Measurements from ENCODE around the gene HSD17B2.

The HSD17B2 gene

GRCh38 chr16:82050506-82050905 is 15.5 kb downstream of the HSD17B2 start:
- no peak for DNase-seq (ENCODE audit: low read depth)

- DNase-seq (ENCODE audit: low read depth) = no peak
These were observed 15.9 kb downstream of the HSD17B2 start for GRCh38 chr16:82050909-82051357.

- DNase-seq (ENCODE audit: low read depth) = no peak
These were observed 16.6 kb downstream of the HSD17B2 start for GRCh38 chr16:82051656-82052055.

GRCh38 chr16:82055117-82055516 is 20.1 kb downstream of the HSD17B2 start:
- no peak for DNase-seq (ENCODE audit: low read depth)

GRCh38 chr16:82055728-82056549 is 20.9 kb downstream of the HSD17B2 start:
- DNase-seq (ENCODE audit: low read depth) = no peak

GRCh38 chr16:82056550-82056896 is 21.5 kb downstream of the HSD17B2 start:
- DNase-seq (ENCODE audit: low read depth) = no peak

GRCh38 chr16:82059161-82059982 is 24.3 kb downstream of the HSD17B2 start:
- no peak for DNase-seq (ENCODE audit: low read depth)

GRCh38 chr16:82059983-82060421 is 24.9 kb downstream of the HSD17B2 start:
- DNase-seq (ENCODE audit: low read depth) = no peak

- no peak for DNase-seq (ENCODE audit: low read depth)
These were observed 26.9 kb downstream of the HSD17B2 start for GRCh38 chr16:82061861-82062525.

GRCh38 chr16:82062645-82063058 is 27.6 kb downstream of the HSD17B2 start:
- DNase-seq (ENCODE audit: low read depth) = no peak

GRCh38 chr16:82063456-82064082 is 28.5 kb downstream of the HSD17B2 start:
- no peak for DNase-seq (ENCODE audit: low read depth)

GRCh38 chr16:82067042-82067803 is 32.2 kb downstream of the HSD17B2 start:
- no peak for DNase-seq (ENCODE audit: low read depth)

- DNase-seq (ENCODE audit: low read depth) = no peak
These were observed 32.8 kb downstream of the HSD17B2 start for GRCh38 chr16:82067804-82068325.

- DNase-seq (ENCODE audit: low read depth) = no peak
These were observed 35.8 kb downstream of the HSD17B2 start for GRCh38 chr16:82070656-82071369.

GRCh38 chr16:82071421-82071820 is 36.4 kb downstream of the HSD17B2 start:
- no peak for DNase-seq (ENCODE audit: low read depth)

- DNase-seq (ENCODE audit: low read depth) = no peak
These were observed 37.3 kb downstream of the HSD17B2 start for GRCh38 chr16:82072313-82072712.

GRCh38 chr16:82074019-82074558 is 39.0 kb downstream of the HSD17B2 start:
- DNase-seq (ENCODE audit: low read depth) = no peak

GRCh38 chr16:82078125-82078524 is 43.1 kb downstream of the HSD17B2 start:
- no peak for DNase-seq (ENCODE audit: low read depth)

GRCh38 chr16:82079892-82080291 is 44.8 kb downstream of the HSD17B2 start:
- no peak for DNase-seq (ENCODE audit: low read depth)

- DNase-seq (ENCODE audit: low read depth) = no peak
These were observed 46.2 kb downstream of the HSD17B2 start for GRCh38 chr16:82081264-82081663.

Measured in activated T-cell treated with anti-CD3 and anti-CD28 coated beads for 24 hours (primary cell).